Astrocyte of the spinal cord (primary cell): Measurements from ENCODE around the gene BCAS1.

ENCODE experiments used
- DNase-seq: peaks from one replicate; pipeline ENCODE4 v3.0.0; 2011; ENCODE audit warnings: low read depth, low spot score
- H3K4me3 ChIP-seq: 2 replicates; pipeline ENCODE4 v1.5.1; 2011; ENCODE audit warnings: low read depth, mild to moderate bottlenecking, low read length, moderate library complexity
- in situ Hi-C: cut with HindIII; loops from 2 replicates; pipeline ENCODE4 v1.10.0; 2017; ENCODE audit warnings: low sequenced_read_pairs
- TF ChIP-seq, protein P1 (sequence below): IDR thresholded peaks from 2 replicates; pipeline ENCODE4 v1.5.1; 2012; ENCODE audit warnings: low read depth, mild to moderate bottlenecking, low read length, inconsistent platforms

The BCAS1 gene

GRCh38 chr20:54107600-54108325, 37.4 kb upstream of the BCAS1 start:
- TF ChIP-seq, protein P1, sequence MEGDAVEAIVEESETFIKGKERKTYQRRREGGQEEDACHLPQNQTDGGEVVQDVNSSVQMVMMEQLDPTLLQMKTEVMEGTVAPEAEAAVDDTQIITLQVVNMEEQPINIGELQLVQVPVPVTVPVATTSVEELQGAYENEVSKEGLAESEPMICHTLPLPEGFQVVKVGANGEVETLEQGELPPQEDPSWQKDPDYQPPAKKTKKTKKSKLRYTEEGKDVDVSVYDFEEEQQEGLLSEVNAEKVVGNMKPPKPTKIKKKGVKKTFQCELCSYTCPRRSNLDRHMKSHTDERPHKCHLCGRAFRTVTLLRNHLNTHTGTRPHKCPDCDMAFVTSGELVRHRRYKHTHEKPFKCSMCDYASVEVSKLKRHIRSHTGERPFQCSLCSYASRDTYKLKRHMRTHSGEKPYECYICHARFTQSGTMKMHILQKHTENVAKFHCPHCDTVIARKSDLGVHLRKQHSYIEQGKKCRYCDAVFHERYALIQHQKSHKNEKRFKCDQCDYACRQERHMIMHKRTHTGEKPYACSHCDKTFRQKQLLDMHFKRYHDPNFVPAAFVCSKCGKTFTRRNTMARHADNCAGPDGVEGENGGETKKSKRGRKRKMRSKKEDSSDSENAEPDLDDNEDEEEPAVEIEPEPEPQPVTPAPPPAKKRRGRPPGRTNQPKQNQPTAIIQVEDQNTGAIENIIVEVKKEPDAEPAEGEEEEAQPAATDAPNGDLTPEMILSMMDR, result no peak
- DNase-seq, result no peak
- in situ Hi-C loops, result no loop called here
- no peak overlapping the region for H3K4me3 ChIP-seq

GRCh38 chr20:54107181-54107580, 36.8 kb upstream of the BCAS1 start:
- no peak for DNase-seq
- TF ChIP-seq, protein P1, result no peak
- in situ Hi-C loops, result no loop called here

DNA sequence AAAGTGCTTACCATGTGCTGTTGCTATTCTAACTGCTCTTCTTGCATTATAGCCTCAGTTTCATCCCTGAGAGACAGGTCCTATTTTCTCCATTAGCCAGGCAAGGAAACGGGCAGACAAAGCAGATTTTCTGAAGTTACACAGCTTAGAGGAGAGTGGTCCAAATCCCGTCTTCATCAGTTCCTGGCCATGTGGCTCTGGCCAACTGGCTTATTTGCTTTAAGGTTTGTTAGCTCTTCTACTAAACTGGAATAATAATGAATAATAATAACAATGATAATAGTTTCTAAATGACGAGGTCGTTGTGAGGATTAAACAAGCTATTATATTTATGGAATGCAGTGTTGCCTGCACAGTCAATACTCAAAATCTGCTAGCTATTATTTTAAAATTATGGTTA, 35.8 kb upstream of the BCAS1 start:
- TF ChIP-seq, protein P1, result no peak
- in situ Hi-C loops, result no loop called here

More at GRCh38 chr20:54107181-54107580, 36.8 kb upstream of the BCAS1 start:
- no peak overlapping the region for H3K4me3 ChIP-seq

GRCh38 chr20:54105653-54106052, 35.3 kb upstream of the BCAS1 start:
- no peak overlapping the region for H3K4me3 ChIP-seq
- TF ChIP-seq, protein P1, result no peak
- DNase-seq, result no peak
- in situ Hi-C loops, result no loop called here

More for the DNA sequence above, 35.8 kb upstream of the BCAS1 start:
- no peak overlapping the region for H3K4me3 ChIP-seq
- DNase-seq, result no peak

DNA sequence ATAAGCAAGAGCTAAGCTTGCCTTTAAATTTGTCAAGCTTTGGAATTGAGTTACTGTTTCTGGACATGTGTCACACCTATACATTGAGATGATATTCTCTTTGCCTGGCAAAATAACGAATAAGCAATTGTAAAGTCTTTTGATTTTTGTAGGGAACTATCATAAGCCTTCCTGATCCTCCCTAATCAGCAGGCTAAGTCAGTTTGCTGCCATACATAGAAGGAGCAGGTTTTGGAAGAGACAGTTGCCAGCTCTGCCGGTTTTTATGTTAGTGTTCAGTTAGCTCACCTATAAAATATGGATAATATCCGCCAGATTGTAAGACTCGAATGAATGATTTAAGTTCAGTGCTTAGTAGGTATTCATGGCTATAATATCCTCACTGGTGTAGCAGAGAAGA, 34.4 kb upstream of the BCAS1 start:
- in situ Hi-C loops, result no loop called here
- TF ChIP-seq, protein P1, result no peak
- H3K4me3 ChIP-seq, result no peak overlapping the region
- no peak for DNase-seq

DNA sequence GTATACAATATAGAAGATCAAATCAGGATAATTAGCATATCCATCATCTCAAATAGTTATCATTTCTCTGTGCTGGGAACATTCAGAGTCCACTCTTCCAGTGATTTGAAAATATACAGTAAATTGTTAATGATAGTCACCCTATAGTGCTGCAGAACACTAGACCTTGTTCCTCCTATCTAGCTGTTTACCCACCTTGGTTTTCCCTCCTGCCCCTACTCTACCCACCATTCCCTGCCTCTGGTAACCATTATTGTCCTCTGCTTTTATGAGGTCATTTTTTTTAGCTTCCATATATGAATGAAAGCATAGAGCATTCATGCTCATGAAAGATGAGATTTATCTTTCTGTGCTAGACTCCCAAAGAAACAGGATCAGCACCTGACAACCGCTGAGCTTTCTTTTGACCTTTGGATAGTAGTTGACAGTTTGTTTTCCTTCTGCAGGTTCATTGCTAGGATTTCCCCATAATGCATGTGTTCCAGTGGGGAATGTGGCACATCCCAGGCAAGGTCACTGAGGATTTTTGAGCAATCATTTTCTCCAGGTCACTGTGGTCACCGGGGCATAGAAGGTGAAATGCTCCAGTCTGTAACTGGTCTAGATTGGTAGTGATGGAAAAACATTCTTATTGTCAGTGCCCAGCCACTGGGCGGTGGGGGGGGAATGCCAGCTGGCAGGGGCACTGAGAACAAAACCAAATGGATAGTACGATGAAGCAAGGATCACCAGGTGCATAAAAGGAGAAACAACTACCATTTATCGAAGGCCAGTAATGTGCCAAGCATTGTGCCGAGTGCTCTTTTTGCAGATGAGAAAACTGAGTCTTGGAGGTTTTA, 33.6 kb upstream of the BCAS1 start:
- no peak for DNase-seq
- TF ChIP-seq, protein P1, result no peak
- H3K4me3 ChIP-seq, result no peak overlapping the region
- in situ Hi-C loops, result no loop called here
